Cardiac septum (tissue), 1 donor: ENCODE results near the gene AEBP2. TPM values are rescaled to one million over a fixed set of nuclear protein-coding genes. Genes with fewer than 3 reads are reported as not detected.
"Not testable (repeated sequence)": the region's sequence is repeated elsewhere in the genome, so short reads cannot be mapped to it uniquely, and the experiment has no call there.

Experiments
- DNase-seq: peaks from one replicate; pipeline ENCODE4 v3.0.0-alpha.2; 2020; ENCODE audit warnings: low spot score
- intact Hi-C: fragments of 100-400 bp; cut with DNase I; formaldehyde crosslinking; loops from one replicate; pipeline ENCODE4 v1.14.0; 2022
- total RNA-seq: library from RNA; stranded (reverse); fragmentation: NEBNext Ultra II Directional; extraction: Animal tissue kit (Norgen Biotek cat#: 25700); gene quantifications from one replicate; pipeline ENCODE4 v1.2.1, GENCODE V29; 2021
- donor health status: DM: no; HTN: no; CAD: no.

Gene AEBP2
- total RNA-seq, 1 donor from 2014 or later: 27.2 TPM

- DNase-seq: no peak
- intact Hi-C loops: loop anchor here (10.0 kb wide), 2 partner anchors 85 to 165 kb away; no protein-coding TSS in a partner anchor
Observed at GRCh38 chr12:19449814-19450213, 10.5 kb downstream of the AEBP2 start.

- intact Hi-C loops: loop anchor here (10.0 kb wide), 2 partner anchors 86 to 166 kb away; no protein-coding TSS in a partner anchor
- DNase-seq: no peak
Observed at GRCh38 chr12:19450362-19450761, 11.1 kb downstream of the AEBP2 start.

GRCh38 chr12:19451196-19451595 lies 11.9 kb downstream of the AEBP2 start:
- intact Hi-C loops: loop anchor here (10.0 kb wide), 2 partner anchors 86 to 166 kb away; no protein-coding TSS in a partner anchor
- DNase-seq: no peak

- no peak for DNase-seq
- intact Hi-C loops: loop anchor here (10.0 kb wide), 2 partner anchors 89 to 169 kb away; no protein-coding TSS in a partner anchor
Observed at GRCh38 chr12:19453961-19454360, 14.7 kb downstream of the AEBP2 start.

GRCh38 chr12:19454837-19455236 lies 15.5 kb downstream of the AEBP2 start:
- intact Hi-C loops: loop anchor here (10.0 kb wide), 2 partner anchors 90 to 170 kb away; no protein-coding TSS in a partner anchor
- no peak for DNase-seq

GRCh38 chr12:19456176-19456575 lies 16.9 kb downstream of the AEBP2 start:
- intact Hi-C loops: loop anchor here (10.0 kb wide), 2 partner anchors 91 to 171 kb away; no protein-coding TSS in a partner anchor
- no peak for DNase-seq

GRCh38 chr12:19457561-19457960 lies 18.3 kb downstream of the AEBP2 start:
- intact Hi-C loops: loop anchor here (10.0 kb wide), 2 partner anchors 93 to 173 kb away; no protein-coding TSS in a partner anchor
- no peak for DNase-seq

- intact Hi-C loops: loop anchor here (10.0 kb wide), 2 partner anchors 94 to 174 kb away; no protein-coding TSS in a partner anchor
- DNase-seq: no peak
Observed at GRCh38 chr12:19458733-19459132, 19.4 kb downstream of the AEBP2 start.

GRCh38 chr12:19461999-19462398 lies 22.7 kb downstream of the AEBP2 start:
- intact Hi-C loops: no loop called here
- DNase-seq: no peak

- DNase-seq: no peak
- intact Hi-C loops: no loop called here
Observed at GRCh38 chr12:19462406-19462805, 23.1 kb downstream of the AEBP2 start.

GRCh38 chr12:19464192-19464580 lies 24.9 kb downstream of the AEBP2 start:
- intact Hi-C loops: no loop called here

GRCh38 chr12:19465711-19466110 lies 26.4 kb downstream of the AEBP2 start:
- intact Hi-C loops: no loop called here
- no peak for DNase-seq

More at GRCh38 chr12:19464192-19464580, 24.9 kb downstream of the AEBP2 start:
- no peak for DNase-seq

- intact Hi-C loops: no loop called here
Observed at GRCh38 chr12:19474147-19474546, 34.9 kb downstream of the AEBP2 start.

GRCh38 chr12:19475884-19476505 lies 36.7 kb downstream of the AEBP2 start:
- DNase-seq, intact Hi-C loops: not testable (repeated sequence)

More at GRCh38 chr12:19474147-19474546, 34.9 kb downstream of the AEBP2 start:
- no peak for DNase-seq

GRCh38 chr12:19477071-19477470 lies 37.8 kb downstream of the AEBP2 start:
- no peak for DNase-seq
- intact Hi-C loops: no loop called here

- intact Hi-C loops: no loop called here
- no peak for DNase-seq
Observed at GRCh38 chr12:19480459-19480858, 41.2 kb downstream of the AEBP2 start.

GRCh38 chr12:19482036-19482435 lies 42.7 kb downstream of the AEBP2 start:
- no peak for DNase-seq
- intact Hi-C loops: no loop called here

GRCh38 chr12:19482551-19483109 lies 43.3 kb downstream of the AEBP2 start:
- no peak for DNase-seq
- intact Hi-C loops: no loop called here

GRCh38 chr12:19483727-19484126 lies 44.4 kb downstream of the AEBP2 start:
- DNase-seq: no peak
- intact Hi-C loops: no loop called here

- intact Hi-C loops: no loop called here
- DNase-seq: no peak
Observed at GRCh38 chr12:19484738-19485137, 45.4 kb downstream of the AEBP2 start.

- intact Hi-C loops: no loop called here
- no peak for DNase-seq
Observed at GRCh38 chr12:19485240-19485639, 45.9 kb downstream of the AEBP2 start.
